Smooth muscle cell (in vitro differentiated cells): ENCODE measurements around the gene KASH5. TPM values are rescaled to one million over a fixed set of nuclear protein-coding genes. Genes with fewer than 3 reads are reported as not detected.

ENCODE experiments used
- DNase-seq: peaks from one replicate; lab custom pipeline; 2025; ENCODE audit not compliant: unreplicated experiment; lab: John Stamatoyannopoulos, UW
- H2AFZ ChIP-seq: fragments of 200-600 bp; sonication (generic); 2 replicates; pipeline ENCODE4 v1.6.0; 2016; ENCODE audit warnings: antibody characterized with exemption, low read depth, mild to moderate bottlenecking
- H3F3A ChIP-seq: fragments of 200-600 bp; sonication (generic); 2 replicates; pipeline ENCODE4 v1.6.0; 2017; ENCODE audit warnings: antibody characterized with exemption, low read depth
- H3K27ac ChIP-seq: fragments of 200-600 bp; sonication (generic); 2 replicates; pipeline ENCODE4 v1.5.1; 2016; ENCODE audit warnings: low read depth, mild to moderate bottlenecking
- H3K27me3 ChIP-seq: fragments of 200-600 bp; sonication (generic); 2 replicates; pipeline ENCODE4 v1.6.1; 2016; ENCODE audit warnings: low read depth, mild to moderate bottlenecking
- H3K36me3 ChIP-seq: fragments of 200-600 bp; sonication (generic); 2 replicates; pipeline ENCODE4 v1.5.1; 2016; ENCODE audit warnings: low read depth
- H3K4me1 ChIP-seq: fragments of 200-600 bp; sonication (generic); 2 replicates; pipeline ENCODE4 v1.5.1; 2016; ENCODE audit warnings: low read depth
- H3K4me2 ChIP-seq: fragments of 200-600 bp; sonication (generic); 2 replicates; pipeline ENCODE4 v1.6.0; 2016; ENCODE audit warnings: mild to moderate bottlenecking
- H3K4me3 ChIP-seq: fragments of 200-600 bp; sonication (generic); 2 replicates; pipeline ENCODE4 v1.5.1; 2016; ENCODE audit warnings: mild to moderate bottlenecking
- H3K79me2 ChIP-seq: fragments of 200-600 bp; sonication (generic); 2 replicates; pipeline ENCODE4 v1.6.0; 2016; ENCODE audit warnings: low read depth, mild to moderate bottlenecking
- H3K9ac ChIP-seq: fragments of 200-600 bp; sonication (generic); 2 replicates; pipeline ENCODE4 v1.6.0; 2016; ENCODE audit warnings: low read depth
- H3K9me3 ChIP-seq: fragments of 200-600 bp; sonication (generic); replicated peaks from 2 replicates; pipeline ENCODE4 v1.5.1; 2016; ENCODE audit warnings: low read depth
- H4K20me1 ChIP-seq: fragments of 200-600 bp; sonication (generic); 2 replicates; pipeline ENCODE4 v1.6.0; 2016; ENCODE audit warnings: low read depth
- WGBS: methylation state at CpG from one replicate; pipeline ENCODE4 v1.1.7; 2016; ENCODE audit warnings: low lambda C conversion rate; 5-methylcytosine and 5-hydroxymethylcytosine counted together
- polyA plus RNA-seq: library from polyadenylated mRNA; unstranded; fragments of >200 nt; fragmentation: Nextera tagmentation; extraction: Ambion mirVana; gene quantifications from 2 replicates; pipeline ENCODE4 v1.2.1, GENCODE V29; 2016
- total RNA-seq: library from RNA; depleted of rRNA; stranded (reverse); fragments of >200 nt; gene quantifications from 2 replicates; pipeline ENCODE4 v1.2.3, GENCODE V29; 2014
- TF ChIP-seq, protein P1 (sequence below): fragments of 200-600 bp; sonication (generic); IDR thresholded peaks from 2 replicates; pipeline ENCODE4 v1.5.1; 2017; ENCODE audit warnings: borderline replicate concordance, mild to moderate bottlenecking, antibody characterized with exemption; ENCODE audit not compliant: insufficient read depth, poor library complexity, severe bottlenecking

KASH5 gene
- total and polyA plus RNA-seq, 2 experiments from 2014 or later = not detected

DNA sequence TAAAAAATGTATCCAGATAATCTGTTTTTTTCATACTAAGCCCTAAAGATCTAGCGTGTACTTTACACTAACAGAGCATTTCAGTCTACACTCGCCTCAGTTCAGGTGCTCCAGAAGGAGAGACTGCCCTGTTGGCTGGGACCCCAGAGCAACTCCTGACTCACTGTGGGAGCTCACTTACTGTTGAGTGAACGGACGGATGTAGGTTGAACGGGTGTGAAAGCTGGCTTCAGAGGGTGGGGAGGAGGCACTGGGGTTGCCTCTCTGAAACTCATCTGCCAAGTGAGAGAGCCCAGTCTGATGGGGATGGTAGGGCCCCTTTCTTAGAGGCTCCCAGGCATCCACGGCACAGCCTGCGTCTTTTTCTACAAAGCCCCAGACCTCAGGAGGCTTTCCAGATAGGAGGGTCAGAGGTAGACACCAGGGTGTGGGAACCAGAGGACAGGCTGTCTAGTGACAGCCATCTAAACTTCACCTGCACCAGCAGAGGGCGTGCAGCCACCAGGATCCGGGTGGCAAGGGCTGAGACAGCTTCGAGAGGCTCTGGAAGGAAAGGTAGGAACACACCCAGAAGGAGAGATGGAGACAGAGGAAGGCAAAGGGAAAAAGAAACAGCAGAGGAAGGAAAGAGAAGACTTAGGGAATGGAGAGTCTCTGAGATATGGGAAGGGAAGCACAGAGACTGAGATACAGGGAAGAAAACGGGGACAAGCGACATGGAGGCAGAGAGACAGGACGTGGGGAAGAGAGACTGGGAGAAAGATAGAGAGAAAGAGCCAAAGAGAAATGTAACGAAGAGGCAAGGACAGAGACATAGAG is 3.7 kb downstream of the KASH5 start:
- no peak overlapping the region for H3K9ac ChIP-seq
- DNase-seq = peak; percentile 9
- H2AFZ ChIP-seq = no peak overlapping the region
- H3K4me1 ChIP-seq = no peaks in the 10 kb centered on the region
- 38% methylated on average over 14 of the region's 14 CpGs for WGBS
- TF ChIP-seq, protein P1, sequence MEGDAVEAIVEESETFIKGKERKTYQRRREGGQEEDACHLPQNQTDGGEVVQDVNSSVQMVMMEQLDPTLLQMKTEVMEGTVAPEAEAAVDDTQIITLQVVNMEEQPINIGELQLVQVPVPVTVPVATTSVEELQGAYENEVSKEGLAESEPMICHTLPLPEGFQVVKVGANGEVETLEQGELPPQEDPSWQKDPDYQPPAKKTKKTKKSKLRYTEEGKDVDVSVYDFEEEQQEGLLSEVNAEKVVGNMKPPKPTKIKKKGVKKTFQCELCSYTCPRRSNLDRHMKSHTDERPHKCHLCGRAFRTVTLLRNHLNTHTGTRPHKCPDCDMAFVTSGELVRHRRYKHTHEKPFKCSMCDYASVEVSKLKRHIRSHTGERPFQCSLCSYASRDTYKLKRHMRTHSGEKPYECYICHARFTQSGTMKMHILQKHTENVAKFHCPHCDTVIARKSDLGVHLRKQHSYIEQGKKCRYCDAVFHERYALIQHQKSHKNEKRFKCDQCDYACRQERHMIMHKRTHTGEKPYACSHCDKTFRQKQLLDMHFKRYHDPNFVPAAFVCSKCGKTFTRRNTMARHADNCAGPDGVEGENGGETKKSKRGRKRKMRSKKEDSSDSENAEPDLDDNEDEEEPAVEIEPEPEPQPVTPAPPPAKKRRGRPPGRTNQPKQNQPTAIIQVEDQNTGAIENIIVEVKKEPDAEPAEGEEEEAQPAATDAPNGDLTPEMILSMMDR = peak; percentile 80
- peaks cover 9% of the 10 kb centered on the region for H3K27me3 ChIP-seq
- no peaks in the 10 kb centered on the region for H3K36me3 ChIP-seq
- no peaks in the 10 kb centered on the region for H4K20me1 ChIP-seq
- H3K79me2 ChIP-seq = no peaks in the 10 kb centered on the region
- no peaks in the 10 kb centered on the region for H3K9me3 ChIP-seq
- no peak overlapping the region for H3K4me2 ChIP-seq
- no peak overlapping the region for H3K27ac ChIP-seq
- no peaks in the 10 kb centered on the region for H3F3A ChIP-seq
- H3K4me3 ChIP-seq = no peak overlapping the region

DNA sequence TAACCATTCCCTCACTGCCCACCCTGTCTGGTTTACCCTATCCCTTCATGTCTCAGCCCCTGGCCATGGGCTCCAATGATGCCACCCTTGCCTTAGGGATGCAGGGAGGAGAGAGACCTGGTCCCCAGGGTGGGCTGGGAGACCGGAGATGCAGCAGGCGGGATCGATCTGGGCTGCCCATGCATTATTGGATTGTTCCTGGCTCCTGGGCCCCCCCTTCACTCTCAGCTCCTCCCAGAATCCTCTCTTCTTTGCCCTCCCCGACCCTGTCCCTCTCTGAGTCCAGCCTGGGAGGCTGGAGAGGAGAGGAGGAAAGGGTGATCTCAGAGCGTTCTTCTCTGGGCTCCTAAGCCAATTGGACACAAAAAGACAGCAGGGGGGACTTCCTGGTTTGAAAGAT is 5.8 kb downstream of the KASH5 start:
- Histone ChIP-seq H3K27ac (no peak overlapping the region), H3K36me3 (no peaks in the 10 kb centered on the region), H2AFZ (no peak overlapping the region), H3K27me3 (peaks cover 9% of the 10 kb centered on the region), H3F3A (no peaks in the 10 kb centered on the region), H3K9ac (no peak overlapping the region), H3K4me1 (no peaks in the 10 kb centered on the region), H4K20me1 (no peaks in the 10 kb centered on the region), H3K9me3 (no peaks in the 10 kb centered on the region), H3K79me2 (no peaks in the 10 kb centered on the region), H3K4me3 (no peak overlapping the region), H3K4me2 (no peak overlapping the region)
- DNase-seq = no peak
- TF ChIP-seq, protein P1 = no peak
- WGBS = 82% methylated on average over 5 of the region's 5 CpGs

DNA sequence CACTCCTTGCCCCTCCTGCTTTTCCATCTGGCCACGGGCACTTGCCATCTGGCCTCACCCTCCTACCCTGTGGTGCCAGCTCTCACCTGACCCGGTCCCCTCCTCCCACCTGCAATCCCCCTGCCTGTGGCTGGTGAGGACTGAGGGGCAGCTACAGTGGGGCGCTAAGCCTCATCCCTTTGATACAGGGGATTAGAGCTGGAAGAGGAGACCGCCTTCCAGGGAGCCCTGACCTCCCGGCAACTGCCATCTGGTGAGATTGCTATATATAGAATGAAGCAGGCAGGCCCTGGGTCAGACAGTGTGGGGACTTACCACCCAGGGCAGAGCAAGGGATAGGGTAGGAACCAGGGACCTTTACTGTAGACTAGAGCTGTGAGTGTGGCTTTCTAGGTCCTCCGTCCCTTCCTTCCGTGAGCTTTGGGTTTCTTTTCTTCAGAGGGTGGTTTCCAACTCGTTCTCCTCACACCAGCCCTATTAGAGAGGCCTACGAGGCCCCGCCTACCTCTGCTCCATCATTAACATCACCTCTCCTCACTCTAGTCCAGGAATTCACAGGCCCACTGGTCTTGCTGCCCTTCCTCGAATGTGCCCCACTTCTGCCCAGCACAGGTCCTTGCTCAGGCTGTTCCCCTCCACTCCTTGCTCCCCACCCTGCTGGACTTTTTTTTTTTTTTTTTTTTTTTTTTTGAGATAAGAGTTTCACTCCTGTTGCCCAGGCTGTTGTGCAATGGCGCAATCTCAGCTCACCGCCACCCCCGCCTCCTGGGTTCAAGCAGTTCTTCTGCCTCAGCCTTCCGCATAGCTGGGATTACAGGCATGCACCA is 7.7 kb downstream of the KASH5 start:
- Histone ChIP-seq H3K27me3 (peaks cover 9% of the 10 kb centered on the region), H3K27ac (no peak overlapping the region), H3F3A (no peaks in the 10 kb centered on the region), H3K9me3 (no peaks in the 10 kb centered on the region), H3K4me1 (no peaks in the 10 kb centered on the region), H3K9ac (no peak overlapping the region), H3K36me3 (no peaks in the 10 kb centered on the region), H4K20me1 (no peaks in the 10 kb centered on the region), H3K4me3 (no peak overlapping the region), H3K4me2 (no peak overlapping the region), H3K79me2 (no peaks in the 10 kb centered on the region), H2AFZ (no peak overlapping the region)
- DNase-seq = no peak
- TF ChIP-seq, protein P1 = no peak
- WGBS = 83% methylated on average over 12 of the region's 15 CpGs
